Pons (tissue), 1 donor: ENCODE measurements around the gene ADARB2.

Experiments
- DNase-seq: peaks from one replicate; pipeline ENCODE4 v3.0.0-alpha.2; 2016; ENCODE audit warnings: low spot score

ADARB2 gene

GRCh38 chr10:1133495-1134045, 603.8 kb downstream of the ADARB2 start:
- no peak for DNase-seq

- no peak for DNase-seq
Measured at GRCh38 chr10:1132584-1132983, 604.7 kb downstream of the ADARB2 start.

- no peak for DNase-seq
Measured at GRCh38 chr10:1130995-1131790, 606.1 kb downstream of the ADARB2 start.

GRCh38 chr10:1130226-1130625, 607.1 kb downstream of the ADARB2 start:
- DNase-seq = no peak

- DNase-seq = no peak
Measured at GRCh38 chr10:1128649-1129048, 608.7 kb downstream of the ADARB2 start.

- DNase-seq = no peak
Measured at GRCh38 chr10:1128115-1128514, 609.2 kb downstream of the ADARB2 start.

GRCh38 chr10:1127629-1128028, 609.7 kb downstream of the ADARB2 start:
- no peak for DNase-seq
